ENCODE data around the gene CENPM. TPM values are rescaled to one million over a fixed set of nuclear protein-coding genes. Genes with fewer than 3 reads are reported as not detected.

Gene CENPM
- total RNA-seq, 8 experiments from 2014 or later, result 1.4 to 28.1 (median 4.4) TPM

DNA sequence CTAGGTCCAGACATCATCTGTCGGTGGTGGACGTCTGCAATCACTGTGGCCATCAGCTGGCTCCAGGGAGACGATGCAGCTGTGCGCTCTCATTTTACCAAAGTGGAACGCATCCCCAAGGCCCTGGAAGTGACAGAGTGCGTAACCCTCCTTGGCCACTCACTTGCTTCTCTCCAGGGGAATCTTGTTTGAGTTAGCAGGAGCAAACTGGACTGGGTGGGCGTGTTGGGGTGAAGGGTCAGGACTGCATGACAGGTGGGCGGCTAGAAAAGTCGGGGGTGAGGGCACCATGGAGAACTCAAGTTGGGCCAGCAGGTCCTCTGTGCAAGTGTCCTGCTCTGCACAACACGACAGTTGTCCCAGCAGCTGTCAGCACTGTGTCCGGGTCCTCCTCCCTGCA lies 48.3 kb downstream of the CENPM start:
- no peak overlapping the region for H3K27ac ChIP-seq
- in situ Hi-C loops (cut with MboI; ENCODE audit: low pct_unique_long_range_greater_than_20kb in 2 of 9, low sequenced_read_pairs in 9 of 9, unreplicated experiment in 9 of 9), result no loop called here
- no peak overlapping the region for H3K4me3 ChIP-seq
- ATAC-seq (replicated peaks in 6 of 8), result no peak
- no peaks in the 10 kb centered on the region for H3K4me1 ChIP-seq (replicated peaks in 1 of 2)
- 80 to 100% (median 83%) methylated on average over 1 to 7 of the region's 11 CpGs; no CpG with 5 or more reads in 3 of the 10 experiments for WGBS, 10 experiments

DNA sequence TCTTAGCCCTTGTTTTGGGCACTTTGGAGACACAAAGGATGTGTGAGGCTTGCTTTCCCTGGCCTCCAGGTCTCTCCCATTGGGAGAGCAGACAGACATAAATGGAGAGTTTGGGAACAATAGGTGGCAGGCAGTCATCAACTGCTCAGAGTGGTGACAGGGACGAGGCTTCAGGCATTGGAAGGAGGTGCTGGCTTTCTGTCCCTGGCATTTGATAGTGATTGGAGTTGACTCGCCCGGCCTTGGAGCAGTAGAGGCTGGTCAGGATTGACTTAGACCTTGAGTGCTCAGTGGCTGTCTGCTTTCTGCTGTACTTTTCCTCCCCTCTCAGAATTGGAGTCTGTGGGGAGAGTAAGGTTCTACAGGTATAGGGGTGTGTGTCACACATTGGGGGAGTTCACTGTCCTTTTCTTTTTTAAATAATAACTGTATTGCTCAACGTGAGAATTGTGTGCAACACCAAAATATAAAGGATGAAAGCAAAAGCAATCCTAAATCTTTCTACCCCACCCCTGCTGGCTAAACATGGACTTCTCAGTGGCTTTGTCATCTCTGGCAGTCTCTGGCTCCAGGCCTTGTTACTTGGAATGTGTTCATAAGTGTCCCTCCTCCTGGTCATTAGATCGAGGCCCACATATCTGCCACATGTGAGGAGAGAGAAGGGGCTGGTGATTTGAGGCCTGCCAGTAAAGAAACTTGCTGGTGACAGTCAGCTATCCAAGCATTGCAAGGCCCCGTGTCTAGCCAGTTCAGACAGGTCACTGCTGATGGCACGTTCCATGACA lies 53.2 kb downstream of the CENPM start:
- Histone ChIP-seq H3K4me1 (replicated peaks in 1 of 2) (no peaks in the 10 kb centered on the region), H3K4me3 (no peak overlapping the region), H3K27ac (no peak overlapping the region)
- no peak for ATAC-seq (replicated peaks in 6 of 8)
- WGBS, 10 experiments, result 17 to 100% (median 97%) methylated on average over 1 to 5 of the region's 7 CpGs; no CpG with 5 or more reads in 2 of the 10 experiments
- in situ Hi-C loops (cut with MboI; ENCODE audit: low pct_unique_long_range_greater_than_20kb in 2 of 9, low sequenced_read_pairs in 9 of 9, unreplicated experiment in 9 of 9), result no loop called here

DNA sequence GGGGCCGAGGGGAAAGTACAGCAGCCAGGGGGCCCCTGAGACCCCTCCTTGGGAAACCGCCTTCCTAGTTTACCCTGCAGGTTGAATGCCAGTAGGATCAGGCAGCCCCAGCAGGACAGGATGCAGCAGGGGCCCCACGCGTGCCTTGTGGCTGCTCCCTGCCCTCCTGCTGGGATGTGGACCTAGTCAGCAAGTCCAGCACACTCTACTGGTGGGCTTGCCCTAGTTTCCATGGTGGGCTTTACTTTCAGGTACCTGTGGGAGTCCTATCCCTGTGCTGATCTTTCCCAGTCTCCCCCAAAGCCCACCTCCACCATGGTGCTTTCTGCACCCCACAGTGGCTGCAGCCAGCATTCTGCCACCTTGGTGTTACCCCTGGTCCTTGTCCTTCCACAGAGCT lies 54.2 kb downstream of the CENPM start:
- Histone ChIP-seq H3K4me3 (no peak overlapping the region), H3K27ac (no peak overlapping the region), H3K4me1 (replicated peaks in 1 of 2) (no peaks in the 10 kb centered on the region)
- WGBS, 10 experiments, result 100% methylated on average over 2 of the region's 4 CpGs; no CpG with 5 or more reads in 9 of the 10 experiments
- in situ Hi-C loops (cut with MboI; ENCODE audit: low pct_unique_long_range_greater_than_20kb in 2 of 9, low sequenced_read_pairs in 9 of 9, unreplicated experiment in 9 of 9), result no loop called here
- peak in 1 of 8 experiments; percentile 16 for ATAC-seq (replicated peaks in 6 of 8)

DNA sequence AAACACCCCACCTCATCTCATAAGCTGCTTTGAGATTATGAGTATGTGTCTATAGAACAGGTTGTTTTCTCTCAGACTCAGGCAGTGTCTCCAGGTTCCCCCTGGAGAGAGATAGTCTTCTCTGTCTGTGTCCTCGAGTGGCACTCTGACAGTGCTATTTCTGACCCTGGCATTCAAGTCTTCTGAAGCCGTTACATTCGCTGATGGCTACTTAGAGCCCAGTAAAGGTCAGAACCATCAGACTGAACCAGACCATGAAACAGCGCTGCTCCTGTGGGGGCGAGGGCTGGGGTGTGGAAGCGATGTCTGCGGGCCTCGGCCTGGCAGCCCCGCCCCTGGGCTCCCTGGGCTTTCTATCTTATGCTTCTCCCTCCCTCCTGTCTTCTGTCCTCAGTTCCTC lies 55.5 kb downstream of the CENPM start:
- 80 to 100% (median 100%) methylated on average over 1 to 2 of the region's 9 CpGs; no CpG with 5 or more reads in 5 of the 10 experiments for WGBS, 10 experiments
- no peak for ATAC-seq (replicated peaks in 6 of 8)
- Histone ChIP-seq H3K4me1 (replicated peaks in 1 of 2) (no peaks in the 10 kb centered on the region), H3K27ac (no peak overlapping the region), H3K4me3 (no peak overlapping the region)
- in situ Hi-C loops (cut with MboI; ENCODE audit: low pct_unique_long_range_greater_than_20kb in 2 of 9, low sequenced_read_pairs in 9 of 9, unreplicated experiment in 9 of 9), result no loop called here

Other genes with a start within 250 kb of the CENPM start
- gene MEI1, start 247.6 kb downstream of the CENPM start, total RNA-seq, result 1 to 10 TPM in 5 of 8 experiments, under 1 TPM in 2, not detected in 1; 0.11 to 3.5 (median 2.1) TPM
- gene CCDC134, start 146.5 kb downstream of the CENPM start, total RNA-seq, result 10 to 100 TPM in 4 of 8 experiments, 1 to 10 TPM in 4; 7.0 to 19.0 (median 10.2) TPM
- 100 to 1,000 TPM in 6 of 8 experiments, 10 to 100 TPM in 2; 40.9 to 173 (median 120) TPM for gene SREBF2, start 114.0 kb downstream of the CENPM start, total RNA-seq
- under 1 TPM in 3 of 8 experiments, not detected in 5; 0.11 to 0.27 (median 0.13) TPM for gene SHISA8, start 32.1 kb downstream of the CENPM start, total RNA-seq
- 1 to 10 TPM in 1 of 8 experiments, under 1 TPM in 6, not detected in 1; 0.22 to 1.1 (median 0.63) TPM for gene TNFRSF13C, start 20.3 kb downstream of the CENPM start, total RNA-seq
- 100 to 1,000 TPM in 4 of 8 experiments, 10 to 100 TPM in 1, 1 to 10 TPM in 2, under 1 TPM in 1; 0.92 to 119 (median 93.3) TPM for gene SEPTIN3, start 22.3 kb upstream of the CENPM start, total RNA-seq
- 1 to 10 TPM in 1 of 8 experiments, under 1 TPM in 6, not detected in 1; 0.05 to 1.0 (median 0.42) TPM for gene WBP2NL, start 51.6 kb upstream of the CENPM start, total RNA-seq
- 10 to 100 TPM in 5 of 8 experiments, 1 to 10 TPM in 3; 6.6 to 23.5 (median 11.4) TPM for gene NAGA, start 123.7 kb upstream of the CENPM start, total RNA-seq
- 10 to 100 TPM in 3 of 8 experiments, 1 to 10 TPM in 1, under 1 TPM in 4; 0.36 to 18.5 (median 1.1) TPM for gene PHETA2, start 127.1 kb upstream of the CENPM start, total RNA-seq
- 10 to 100 TPM in 7 of 8 experiments, 1 to 10 TPM in 1; 6.9 to 28.5 (median 20.8) TPM for gene SMDT1, start 132.5 kb upstream of the CENPM start, total RNA-seq
- 100 to 1,000 TPM in 5 of 8 experiments, 10 to 100 TPM in 3; 86.9 to 151 (median 105) TPM for gene NDUFA6, start 143.6 kb upstream of the CENPM start, total RNA-seq
- 1 to 10 TPM in 7 of 8 experiments, under 1 TPM in 1; 0.66 to 4.0 (median 1.8) TPM for gene CYP2D6, start 183.7 kb upstream of the CENPM start, total RNA-seq

Data from motor neuron (in vitro differentiated cells).